ENCODE data around the gene USP3.
"Not testable (repeated sequence)": the region's sequence is repeated elsewhere in the genome, so short reads cannot be mapped to it uniquely, and the experiment has no call there.

The USP3 gene

GRCh38 chr15:63528138-63528659 lies 23.8 kb downstream of the USP3 start:
- no peak for TF ChIP-seq CTCF (conservative IDR thresholded peaks at IDR 0.05)
- no peak for TF ChIP-seq ZFX (IDR thresholded peaks at IDR 0.05)
- H3K27ac ChIP-seq, result no peak overlapping the region

- TF ChIP-seq CTCF (conservative IDR thresholded peaks at IDR 0.05), result no peak
- TF ChIP-seq ZFX (IDR thresholded peaks at IDR 0.05), result no peak
- no peak overlapping the region for H3K27ac ChIP-seq
Measured at GRCh38 chr15:63530235-63530634, 25.8 kb downstream of the USP3 start.

GRCh38 chr15:63530752-63531299 lies 26.4 kb downstream of the USP3 start:
- H3K27ac ChIP-seq, result no peak overlapping the region
- no peak for TF ChIP-seq ZFX (IDR thresholded peaks at IDR 0.05)

- no peak for TF ChIP-seq ZFX (IDR thresholded peaks at IDR 0.05)
- peak; percentile 39 for TF ChIP-seq CTCF (conservative IDR thresholded peaks at IDR 0.05)
- no peak overlapping the region for H3K27ac ChIP-seq
Measured at GRCh38 chr15:63531586-63531985, 27.2 kb downstream of the USP3 start.

GRCh38 chr15:63532307-63532744 lies 27.9 kb downstream of the USP3 start:
- TF ChIP-seq ZFX (IDR thresholded peaks at IDR 0.05) (no peak), CTCF (conservative IDR thresholded peaks at IDR 0.05) (no peak)
- no peak overlapping the region for H3K27ac ChIP-seq

- not testable (repeated sequence) for H3K27ac ChIP-seq
Measured at GRCh38 chr15:63534888-63535287, 30.5 kb downstream of the USP3 start.

GRCh38 chr15:63535689-63536088 lies 31.3 kb downstream of the USP3 start:
- TF ChIP-seq CTCF (conservative IDR thresholded peaks at IDR 0.05) (no peak), ZFX (IDR thresholded peaks at IDR 0.05) (no peak)
- H3K27ac ChIP-seq, result no peak overlapping the region

GRCh38 chr15:63538876-63539275 lies 34.5 kb downstream of the USP3 start:
- TF ChIP-seq ZFX (IDR thresholded peaks at IDR 0.05), result no peak
- no peak for TF ChIP-seq CTCF (conservative IDR thresholded peaks at IDR 0.05)
- H3K27ac ChIP-seq, result no peak overlapping the region
